M059J (cell line): Measurements from ENCODE around the gene SYNRG. TPM values are rescaled to one million over a fixed set of nuclear protein-coding genes. Genes with fewer than 3 reads are reported as not detected.

Experiments
- DNase-seq: peaks from one replicate; pipeline ENCODE4 v3.0.0-alpha.2; 2012; ENCODE audit warnings: low read depth
- total RNA-seq: library from RNA; depleted of rRNA; stranded (reverse); fragments of >200 nt; shearing (Covaris generic); gene quantifications from 2 replicates; pipeline ENCODE4 v1.2.3, GENCODE V29; 2014

The SYNRG gene
- total RNA-seq, 1 experiment from 2014 or later = 10.5 TPM

DNA sequence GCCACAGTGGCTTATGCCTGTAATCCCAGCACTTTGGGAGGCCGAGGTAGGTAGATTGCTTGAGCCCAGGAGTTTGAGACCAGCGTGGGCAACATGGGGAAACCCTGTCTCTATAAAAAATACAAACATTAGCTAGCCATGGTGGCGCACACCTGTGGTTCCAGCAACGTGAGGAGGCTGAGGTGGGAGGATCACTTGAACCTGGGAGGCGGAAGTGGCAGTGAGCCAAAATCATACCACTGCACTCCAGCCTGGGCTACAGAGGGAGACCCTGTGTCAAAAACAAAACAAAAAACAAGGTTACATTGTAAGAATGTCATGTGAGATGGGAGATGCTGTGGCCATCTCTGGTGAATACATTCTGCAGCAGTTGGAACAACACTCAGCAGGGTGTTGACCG is 106.1 kb downstream of the SYNRG start:
- no peak for DNase-seq

DNA sequence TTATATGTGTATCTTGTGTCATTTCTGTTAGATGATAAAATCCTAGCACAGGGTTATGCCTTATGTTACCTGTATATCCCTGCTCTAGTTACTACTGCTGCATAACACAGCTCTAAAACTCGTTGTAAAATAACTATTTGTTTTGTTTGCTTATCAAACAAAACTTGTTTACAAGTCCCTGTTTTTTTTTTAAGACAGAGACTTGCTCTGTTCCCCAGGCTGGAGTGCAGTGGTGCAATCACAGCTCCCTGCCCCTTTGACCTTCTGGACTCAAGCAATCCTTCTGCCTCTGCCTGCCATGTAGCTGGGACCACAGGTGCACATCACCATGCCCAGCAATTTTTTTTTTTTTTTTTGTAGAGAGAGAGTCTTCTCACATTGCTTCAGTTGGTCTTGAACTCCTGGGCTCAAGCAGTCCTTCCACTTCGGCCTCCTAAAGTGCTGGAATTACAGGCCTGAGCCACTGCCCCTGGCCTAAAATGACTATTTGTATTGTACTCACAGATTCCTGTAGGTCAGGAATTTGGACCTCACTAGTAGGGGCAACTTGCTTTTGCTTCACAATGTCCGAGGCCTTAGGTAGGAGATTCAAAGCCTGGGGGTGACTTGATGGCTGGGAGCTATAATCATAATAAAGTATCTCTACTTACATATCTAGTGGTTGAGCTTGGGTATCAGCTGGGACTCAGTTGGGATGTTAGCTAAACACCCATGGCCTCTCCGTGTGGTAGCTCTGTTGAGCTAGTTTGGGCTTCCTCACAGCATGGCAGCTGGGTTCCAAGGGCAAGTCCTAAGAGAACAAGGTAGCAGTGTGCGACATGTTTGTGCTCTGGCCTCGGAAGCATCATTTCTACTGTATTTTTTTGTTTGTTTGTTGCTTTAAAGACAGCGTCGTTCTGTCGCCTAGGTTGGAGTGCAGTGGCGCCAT is 106.9 kb downstream of the SYNRG start:
- DNase-seq = no peak

DNA sequence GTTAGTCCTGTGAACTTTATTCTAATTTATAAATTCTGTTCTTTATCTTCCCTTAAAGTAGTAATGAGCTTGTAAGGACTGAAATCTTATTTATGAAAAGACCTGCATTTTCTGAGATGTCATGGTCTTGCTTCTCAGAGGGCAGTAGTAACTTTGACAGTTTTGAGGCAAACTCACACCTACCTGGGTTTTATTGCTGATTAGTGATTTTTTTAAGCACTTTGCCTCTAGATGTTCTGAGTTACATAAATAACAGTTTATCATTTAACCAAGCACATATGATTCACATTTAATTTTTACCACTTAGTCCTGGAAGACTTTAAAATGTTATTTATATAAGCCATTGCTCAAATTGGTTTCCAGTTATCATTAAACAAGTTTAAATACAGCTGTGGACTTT is 108.8 kb downstream of the SYNRG start:
- DNase-seq = no peak

DNA sequence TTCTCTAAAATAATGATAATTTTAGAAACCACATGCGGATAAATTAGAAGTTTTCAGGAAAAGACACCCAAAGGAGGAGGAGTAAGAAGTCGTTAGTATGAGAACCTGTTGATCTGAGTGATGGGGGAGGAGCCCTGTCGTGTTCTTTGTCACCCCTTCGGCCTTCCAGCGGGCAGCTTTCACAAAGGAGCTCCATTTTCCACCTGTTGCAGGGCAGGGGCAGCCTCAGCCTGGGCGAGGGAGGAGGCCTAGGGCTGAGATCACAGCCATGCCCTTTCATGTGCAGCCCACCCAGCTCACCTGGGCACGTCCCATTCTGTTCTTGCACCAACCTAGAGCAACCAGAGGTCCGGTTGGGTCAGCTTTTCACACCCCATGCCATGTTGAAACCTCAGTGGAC is 114.2 kb downstream of the SYNRG start:
- no peak for DNase-seq

DNA sequence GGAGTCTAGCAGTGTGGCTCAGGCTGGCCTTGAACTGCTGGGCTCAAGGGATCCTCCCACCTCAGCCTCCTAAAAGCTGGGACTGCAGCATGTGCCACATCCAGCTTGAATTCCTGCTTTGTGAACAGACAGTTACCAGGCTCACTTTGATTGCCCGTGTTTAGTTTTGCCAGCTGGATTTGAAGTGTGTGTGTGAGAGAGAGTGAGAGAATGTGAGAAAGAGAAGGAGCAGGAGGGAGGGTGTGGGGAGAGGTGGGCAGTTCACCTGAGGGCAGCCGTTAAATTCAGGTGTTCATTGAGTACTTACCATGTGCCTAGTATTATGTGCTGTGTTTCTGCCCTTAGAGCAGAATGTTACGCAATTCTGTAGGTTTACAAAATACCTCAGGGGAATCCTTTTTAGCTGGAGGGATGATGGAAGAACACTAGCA is 114.8 kb downstream of the SYNRG start:
- DNase-seq = no peak

DNA sequence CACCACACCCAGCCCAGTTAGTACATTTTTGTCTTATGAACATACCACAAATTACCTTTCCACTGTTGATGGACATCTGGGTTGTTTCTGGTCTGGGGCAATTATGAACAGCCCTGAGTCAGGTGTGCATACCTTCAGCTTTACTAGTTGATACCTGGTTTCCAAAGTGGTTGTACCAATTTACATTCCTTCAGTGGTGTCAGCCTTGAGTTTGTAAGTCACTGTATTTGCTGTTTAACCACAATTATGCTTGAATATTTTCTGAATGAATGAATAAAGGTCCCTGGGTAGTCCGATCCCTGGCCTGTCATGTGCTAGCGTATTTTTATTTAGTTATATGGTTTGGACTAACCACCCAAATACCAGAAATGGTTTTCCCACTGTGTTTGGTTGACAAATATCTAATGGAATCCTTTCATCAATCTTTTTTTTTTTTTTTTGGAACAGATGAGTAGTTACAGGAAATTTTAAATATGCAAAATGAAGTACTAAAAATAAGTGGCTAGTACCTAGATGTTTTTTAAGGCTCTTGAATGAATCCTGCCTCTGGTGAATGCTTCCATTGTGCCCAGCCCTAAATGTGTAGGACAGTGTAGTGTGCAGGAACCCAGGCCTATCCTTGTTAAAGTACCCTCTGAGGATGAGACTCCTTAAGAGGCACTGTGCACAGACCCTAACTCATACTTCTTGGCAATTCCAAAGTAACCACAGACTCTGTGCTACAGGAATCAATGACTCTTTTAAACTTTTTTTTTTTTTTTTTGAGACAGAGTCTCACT is 115.8 kb downstream of the SYNRG start:
- DNase-seq = peak; percentile 94

DNA sequence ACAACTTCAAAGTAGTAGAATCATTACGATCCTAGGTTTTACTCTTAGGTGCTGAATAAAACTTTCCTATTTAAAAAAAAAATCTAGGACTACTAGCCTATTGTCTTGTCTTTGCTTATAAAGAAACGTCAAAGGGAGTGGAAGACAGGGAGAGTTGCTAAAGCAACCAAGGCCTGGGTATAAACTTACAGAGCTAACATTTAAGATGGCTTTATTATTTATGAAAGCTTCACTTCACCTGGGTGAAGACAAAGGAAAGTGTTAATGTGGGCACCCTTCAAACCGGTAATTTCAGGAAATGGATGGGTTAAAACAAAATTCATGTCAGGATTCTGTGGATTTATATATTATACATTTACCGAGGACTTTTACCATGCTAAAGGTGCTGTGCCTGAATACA is 117.1 kb downstream of the SYNRG start:
- no peak for DNase-seq

DNA sequence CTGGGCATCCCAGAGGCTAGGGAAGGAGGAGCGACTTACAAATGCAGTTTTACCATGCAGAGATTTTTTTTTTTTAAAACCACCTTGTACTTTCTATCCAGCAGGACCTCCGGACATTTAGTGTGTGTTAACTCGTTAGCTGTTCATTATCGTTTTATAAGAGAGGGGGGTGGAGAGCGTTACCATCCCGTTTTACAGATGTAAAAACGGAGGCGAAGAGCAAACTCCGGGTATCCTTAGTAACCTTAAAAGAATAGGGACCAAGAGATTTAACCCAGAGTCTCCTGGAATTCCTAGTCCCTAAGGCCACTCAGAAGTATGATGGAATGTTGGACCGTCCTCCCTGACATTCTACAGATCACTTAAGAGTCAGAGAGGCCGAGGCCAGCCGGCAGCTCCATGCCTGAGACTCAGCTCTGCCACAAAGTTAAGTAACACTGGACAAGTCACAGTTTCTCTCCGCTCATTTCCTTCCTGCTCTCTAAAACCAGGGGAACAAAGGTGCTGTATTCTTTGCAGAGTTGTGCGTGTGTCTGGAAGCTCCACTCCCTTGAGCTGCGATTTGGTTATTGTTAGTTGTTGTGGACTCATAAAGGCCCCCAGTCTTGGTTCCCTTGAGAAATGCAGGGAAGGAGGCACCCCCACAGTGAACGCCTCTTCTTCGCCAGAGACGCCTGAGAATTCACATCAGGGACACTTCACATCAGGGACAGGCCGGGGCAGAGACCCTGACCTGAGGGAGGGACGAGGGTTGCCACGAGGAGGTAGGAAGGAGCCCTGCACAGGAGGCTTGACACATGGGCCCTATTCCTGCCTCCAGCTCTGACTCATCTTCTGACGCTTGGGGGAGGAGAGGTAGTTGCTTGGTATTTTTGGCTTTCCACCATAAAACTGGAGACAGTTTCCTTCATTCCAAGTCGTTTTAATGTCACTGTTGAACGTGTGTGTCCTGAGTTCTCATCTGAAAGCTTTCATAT is 118.3 kb downstream of the SYNRG start:
- DNase-seq = peak; percentile 94

DNA sequence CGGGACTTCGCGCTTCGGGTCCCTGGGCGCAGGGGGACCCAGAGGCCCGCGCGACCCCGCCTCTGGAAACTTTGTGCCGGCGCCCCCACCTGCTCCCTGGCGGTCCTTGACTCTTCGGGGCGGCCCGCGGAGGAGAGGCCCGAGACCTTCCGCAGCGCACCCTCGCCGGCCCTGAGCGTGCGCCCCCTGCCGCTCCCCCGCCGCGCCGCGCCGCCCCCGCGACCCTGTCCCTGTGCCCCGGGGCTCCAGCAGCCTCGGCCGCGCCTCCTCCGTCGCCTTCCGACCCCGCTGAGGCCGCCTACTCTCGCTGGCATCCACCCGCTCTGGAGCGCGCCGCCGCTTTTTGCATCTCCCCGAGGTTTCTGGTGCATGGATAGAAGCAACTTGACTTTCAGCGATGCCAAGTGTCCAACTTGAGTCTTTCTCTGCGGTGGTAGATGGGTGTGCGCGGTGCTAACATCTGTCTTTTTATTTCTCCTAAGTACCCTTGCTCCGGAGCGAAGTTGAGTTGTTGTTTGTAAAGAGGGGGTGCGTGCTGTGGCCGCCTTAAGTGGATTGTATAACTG is 119.1 kb downstream of the SYNRG start:
- peak; percentile 76 for DNase-seq

DNA sequence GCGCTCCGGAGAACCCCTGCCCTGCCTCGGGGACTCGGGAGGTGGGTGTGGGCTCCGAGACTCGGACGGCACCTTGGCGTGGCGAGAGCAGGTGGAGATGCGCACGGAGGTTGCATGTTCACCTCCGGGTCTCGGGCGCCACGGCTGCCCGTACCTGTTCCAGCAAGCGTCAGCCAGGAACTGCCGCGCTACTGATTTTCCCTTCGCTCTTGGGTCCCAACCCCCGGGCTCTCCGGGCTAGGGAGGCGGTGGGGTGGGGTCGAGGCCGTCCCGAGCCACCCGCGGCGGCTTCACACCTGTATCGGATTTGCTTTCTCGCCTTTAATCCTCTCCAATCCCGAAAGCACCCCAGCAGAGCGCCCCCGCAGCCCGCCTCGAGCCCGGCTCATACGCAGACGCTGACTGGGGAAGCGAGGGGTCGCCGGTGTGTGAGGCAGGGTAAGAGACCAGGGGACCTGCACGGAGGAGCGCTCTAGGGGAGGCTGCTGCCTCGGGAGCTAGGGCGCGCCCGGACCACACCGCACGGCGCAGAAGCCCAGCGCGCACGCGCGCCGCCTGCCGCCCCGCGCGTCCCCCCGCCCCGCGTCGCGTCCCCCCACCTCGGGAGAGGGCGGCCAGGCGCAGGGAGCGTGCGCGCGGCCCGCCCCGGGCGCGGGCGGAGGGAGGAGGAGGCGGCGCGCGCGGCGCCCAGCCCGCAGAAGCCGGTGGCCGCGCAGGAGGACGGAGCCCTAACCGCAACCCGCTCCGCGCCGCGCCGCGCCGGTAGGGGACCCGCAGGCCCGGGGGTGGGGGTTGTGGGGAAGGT is 119.8 kb downstream of the SYNRG start, which contains the start of gene DUSP14:
Gene DUSP14, plus strand, starts transcription at position 695 of the 805 bp plus-strand sequence. CDS start 22,382 bp downstream, outside the sequence.
- DNase-seq = peak; percentile 78

DNA sequence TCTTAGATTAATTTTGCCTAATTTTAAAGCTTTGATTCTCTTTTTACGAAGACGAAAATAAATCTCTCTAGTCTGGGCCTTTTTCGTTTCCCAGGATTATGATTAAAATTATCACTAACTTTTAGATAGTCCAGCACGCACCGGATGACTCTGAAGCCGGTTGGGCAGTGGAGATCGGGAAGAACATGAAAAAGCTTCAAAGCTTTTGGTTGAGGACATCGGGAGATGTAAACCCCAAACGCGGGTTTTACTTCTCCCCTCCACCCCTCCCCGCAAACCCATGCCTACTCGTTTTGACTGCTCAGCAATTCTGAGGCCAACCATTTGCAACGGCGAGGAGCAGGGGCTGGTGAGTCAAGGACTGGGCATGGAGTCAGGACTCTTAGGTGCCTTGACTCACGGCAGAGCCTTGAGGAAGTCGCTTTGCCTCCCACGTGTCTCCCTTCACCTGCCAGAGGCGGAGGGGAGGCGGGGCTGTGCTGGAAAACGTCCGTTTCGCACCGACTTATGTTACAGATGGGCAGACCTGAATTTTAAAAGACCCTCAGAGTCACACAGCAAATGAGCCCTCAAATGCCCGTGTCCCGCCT is 120.5 kb downstream of the SYNRG start:
- DNase-seq = peak; percentile 98

DNA sequence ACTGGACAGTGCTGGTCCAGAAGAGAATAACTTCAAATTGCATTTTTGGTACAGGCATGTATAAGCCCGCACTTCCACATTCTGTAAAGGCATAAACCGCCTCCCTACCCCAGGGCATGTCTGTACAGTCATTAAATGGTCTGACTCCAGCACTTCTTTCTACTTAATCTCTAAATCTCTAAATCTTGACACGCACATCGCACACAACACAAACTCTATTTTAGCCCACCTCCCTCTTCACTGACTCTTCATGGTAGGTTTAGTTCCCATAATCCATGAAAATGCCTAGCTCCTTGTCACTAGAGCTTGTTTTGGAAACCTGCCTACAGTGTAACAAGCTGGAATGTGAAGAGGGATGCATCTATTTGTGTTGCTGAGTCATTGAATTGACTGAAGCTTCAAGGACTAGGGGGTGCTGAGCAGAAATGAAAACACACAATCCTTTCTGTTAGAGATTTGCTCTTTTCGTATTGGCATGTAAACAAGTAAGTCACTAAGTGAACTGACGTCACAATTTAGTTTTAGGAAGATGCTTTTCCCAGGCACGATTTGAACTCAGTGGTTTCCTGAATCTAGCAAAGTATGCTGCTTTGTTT is 121.1 kb downstream of the SYNRG start:
- peak; percentile 97 for DNase-seq

DNA sequence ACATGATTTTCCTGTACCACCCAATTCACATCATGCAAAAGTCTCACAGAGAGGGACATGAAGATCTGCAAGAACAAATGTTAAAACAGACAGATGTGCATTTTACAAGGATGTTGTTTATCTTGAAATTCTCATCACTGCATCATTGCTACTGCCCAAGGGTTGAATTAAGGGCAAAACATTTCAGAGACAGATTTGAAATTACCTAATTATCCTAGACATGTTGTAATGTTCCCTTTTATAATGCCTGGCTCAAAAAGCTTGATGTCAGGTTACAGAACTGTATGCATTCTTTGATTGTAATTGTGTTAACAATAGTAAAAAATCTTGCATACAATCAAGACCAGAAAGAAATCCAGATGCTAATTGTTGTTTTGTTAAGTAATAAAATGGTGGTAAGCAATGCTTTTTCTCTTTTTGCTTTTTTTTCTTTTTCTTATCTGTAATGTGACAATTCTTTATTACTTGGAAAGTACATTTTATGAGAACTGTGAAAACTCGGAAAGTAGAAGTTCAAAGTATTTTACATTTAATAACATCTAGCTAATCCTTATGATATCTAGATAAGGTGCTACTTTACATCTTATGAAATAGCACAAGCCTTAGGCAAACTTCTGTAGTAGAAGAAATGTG is 123.2 kb downstream of the SYNRG start:
- DNase-seq = no peak

DNA sequence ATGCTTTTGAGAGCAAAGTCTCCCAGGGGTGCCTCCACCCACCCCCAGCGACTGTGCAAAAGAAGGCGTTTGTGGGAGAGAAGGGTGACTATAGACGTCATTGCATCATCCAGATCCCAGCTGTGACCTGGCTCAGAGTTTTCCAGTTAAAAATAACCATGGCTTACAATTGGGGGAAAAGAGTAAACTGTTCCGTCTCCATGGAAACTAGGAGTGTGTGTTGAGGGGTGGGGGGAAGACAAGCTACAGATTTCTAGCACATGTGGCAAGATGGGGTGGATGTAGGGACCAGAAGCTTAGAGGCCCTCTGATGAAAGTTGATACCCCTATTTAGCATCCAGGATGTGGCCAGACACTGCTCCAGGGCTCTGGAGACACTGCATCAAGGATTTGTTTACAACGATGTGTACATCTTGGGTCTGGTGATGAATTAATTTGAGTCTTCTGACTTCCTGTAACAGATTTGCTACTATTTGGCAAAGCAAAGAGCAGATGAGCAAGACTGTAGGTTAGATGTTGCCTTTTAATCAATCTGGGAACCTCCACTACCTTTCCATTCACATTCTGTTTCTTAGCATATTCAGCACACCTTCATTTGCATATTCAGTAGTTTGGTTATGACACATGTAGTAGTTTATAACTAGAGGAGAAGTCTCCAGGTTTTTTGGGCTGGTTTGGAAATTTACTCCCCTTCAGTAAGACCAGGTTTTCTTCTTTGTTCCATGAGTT is 125.7 kb downstream of the SYNRG start:
- DNase-seq = peak; percentile 83

DNA sequence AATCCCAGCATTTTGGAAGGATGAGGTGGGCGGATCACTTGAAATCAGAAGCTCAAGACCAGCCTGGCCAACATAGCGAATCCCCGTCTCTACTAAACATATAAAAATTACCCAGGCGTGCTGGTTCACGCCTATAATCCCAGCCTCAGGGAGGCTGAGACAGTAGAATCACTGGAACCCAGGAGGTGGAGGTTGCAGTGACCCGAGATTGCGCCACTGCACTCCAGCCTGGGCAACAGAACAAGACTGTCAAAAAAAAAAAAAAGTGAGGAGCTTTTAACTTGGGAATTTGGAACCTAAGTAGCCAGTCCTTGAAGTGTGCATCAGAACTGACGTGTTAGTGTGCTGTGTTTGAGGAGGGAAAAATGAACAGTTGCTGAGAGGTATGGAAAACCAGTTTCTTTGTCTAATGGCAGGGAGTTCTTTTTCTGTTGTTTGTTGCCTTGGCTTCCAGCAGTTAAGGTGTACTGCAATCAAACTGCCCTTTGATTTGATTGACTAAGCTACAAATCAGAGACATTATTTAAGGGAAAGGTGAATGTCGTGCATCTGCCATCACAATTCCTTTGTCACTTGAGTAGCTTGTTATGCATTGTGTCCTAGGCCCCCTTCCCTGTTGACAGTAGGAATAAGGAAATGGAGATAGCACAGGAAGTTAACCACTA is 128.1 kb downstream of the SYNRG start:
- DNase-seq = no peak

DNA sequence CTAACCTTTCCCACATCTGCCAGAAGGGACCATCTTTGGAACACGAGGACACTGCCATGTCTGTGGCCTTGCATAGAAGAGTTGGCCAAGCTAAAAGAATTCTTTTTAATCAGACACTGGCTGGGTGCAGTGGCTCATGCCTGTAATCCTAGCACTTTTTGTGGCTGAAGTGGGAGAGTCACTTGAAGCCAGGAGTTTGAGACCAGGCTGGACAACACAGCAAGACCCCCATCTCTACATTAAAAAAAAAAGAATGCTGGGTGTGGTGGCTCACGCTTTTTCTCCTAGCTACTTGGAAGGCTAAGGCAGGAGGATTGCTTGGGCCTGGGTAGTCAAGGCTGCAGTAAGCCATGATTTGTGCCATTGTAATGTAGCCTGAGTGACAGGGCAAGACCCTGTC is 128.8 kb downstream of the SYNRG start:
- no peak for DNase-seq

DNA sequence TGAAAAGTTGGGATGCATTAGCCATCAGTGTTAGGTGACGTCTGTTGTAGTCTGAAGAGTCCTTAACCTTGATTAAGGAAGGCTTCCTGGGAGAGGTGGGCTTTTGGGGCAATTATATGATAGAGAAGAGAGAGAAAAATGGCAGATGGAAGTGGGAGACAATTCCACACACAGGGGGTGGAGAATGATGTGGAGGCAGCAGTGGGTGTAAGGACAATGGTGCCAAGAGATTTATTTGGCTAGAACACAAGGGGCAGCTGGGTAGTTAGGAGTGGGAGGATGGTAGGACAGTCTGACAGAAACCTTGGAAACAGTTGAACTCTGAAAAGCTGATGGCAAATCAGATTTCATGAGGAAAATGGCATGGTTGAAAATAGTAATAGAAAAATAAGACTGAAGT is 130.2 kb downstream of the SYNRG start:
- DNase-seq = no peak

DNA sequence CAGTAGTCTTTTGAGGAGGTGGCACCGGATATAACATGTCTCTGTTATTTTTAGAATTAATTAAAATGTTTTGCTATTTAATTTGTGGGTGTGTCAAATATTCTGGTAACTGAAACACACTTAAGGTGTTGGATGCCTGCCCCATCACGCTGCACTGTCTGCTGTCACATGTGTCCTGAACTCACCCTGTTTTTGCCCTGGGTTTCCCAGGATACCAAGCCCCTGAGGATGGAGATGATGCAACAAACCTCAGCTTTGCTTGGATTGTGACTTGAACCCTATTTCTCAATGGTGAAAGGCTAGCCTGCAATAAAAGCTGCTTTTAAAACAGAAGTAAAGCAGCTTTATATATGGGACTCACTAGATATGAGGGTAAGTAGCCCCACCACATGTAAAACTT is 131.0 kb downstream of the SYNRG start:
- DNase-seq = peak; percentile 6
